ENCODE data around the gene PCIF1.

DNA sequence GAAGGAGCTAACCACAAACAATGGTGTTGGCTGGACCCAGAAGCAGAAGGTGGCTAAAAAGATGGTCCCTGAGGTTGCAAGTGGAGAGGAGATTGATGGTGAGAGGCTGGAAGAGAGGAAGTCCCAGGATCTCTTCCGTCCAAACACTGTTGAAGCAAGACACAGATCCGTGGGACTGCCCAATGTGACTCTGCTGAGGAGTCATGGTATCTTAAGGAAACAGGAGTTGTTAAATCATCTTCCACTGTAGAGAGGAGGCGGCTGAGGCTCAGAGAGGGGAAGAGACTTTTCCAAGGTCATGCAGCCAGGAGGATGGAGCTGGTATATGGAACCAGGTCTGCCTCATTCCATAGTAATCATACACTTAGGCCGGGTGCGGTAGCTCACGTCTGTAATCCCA, 41.6 kb downstream of the PCIF1 start:
- no peak for TF ChIP-seq ZNF112 (tag by site-specific recombination; IDR thresholded peaks at IDR 0.05)
- TF ChIP-seq ZNF121 (tag by site-specific recombination; IDR thresholded peaks at IDR 0.05), result no peak
- no peak for TF ChIP-seq ZNF776 (tag by site-specific recombination; IDR thresholded peaks at IDR 0.05; ENCODE audit: borderline replicate concordance)
- no peak for TF ChIP-seq ZNF24 (tag by site-specific recombination; IDR thresholded peaks at IDR 0.05)

Measured in HEK293 (cell line).